A549 (cell line): Measurements from ENCODE around the gene ASXL3. TPM values are rescaled to one million over a fixed set of nuclear protein-coding genes. Genes with fewer than 3 reads are reported as not detected.
A peak's percentile ranks its signal among the peaks of the same experiment; 100 is the strongest.

Source experiments
- ATAC-seq, 2 experiments: fragments of 200-7000 bp in 1 of 2; fragments of >200 bp in 1 of 2; cut with Nextera tagmentation in 1 of 2; cut with Tn5 transposase in 1 of 2; 3 replicates each; pipeline versions ENCODE4 v1.8.0 to v1.9.1; 2018 to 2020; ENCODE audit warnings: mild to moderate bottlenecking in 1 of 2, moderate library complexity in 1 of 2
- CTCF ChIA-PET: fragments of 300-600 bp; sonication (Branson Sonifier 250); formaldehyde crosslinking; extraction: SDS; loops from one replicate; lab custom pipeline; 2021; ENCODE audit warnings: antibody characterized with exemption, inconsistent platforms; lab: Yijun Ruan, JAX
- POLR2A ChIA-PET: fragments of 350-600 bp; formaldehyde crosslinking; extraction: SDS; loops from one replicate; lab custom pipeline; 2021; ENCODE audit warnings: antibody characterized with exemption, inconsistent platforms; lab: Yijun Ruan, JAX
- DNase-seq, 2 experiments: peaks; one replicate each; pipeline versions ENCODE4 v3.0.0 to v3.0.0-alpha.2; 2011 to 2016; ENCODE audit warnings: low read depth in 1 of 2, low spot score in 1 of 2
- FAIRE-seq: peaks from 2 replicates; lab custom pipeline; 2011; peaks lifted over from hg19 to GRCh38; lab: Jason Lieb, UNC
- H3K27ac ChIP-seq, 2 experiments: fragments of >200 bp; sonication (Bioruptor Twin); formaldehyde crosslinking; 3 replicates each; pipeline ENCODE4 v1.5.1; 2016 to 2017
- H3K4me1 ChIP-seq: fragments of >200 bp; sonication (Bioruptor Twin); formaldehyde crosslinking; 3 replicates; pipeline ENCODE4 v1.6.1; 2016
- H3K4me2 ChIP-seq: fragments of >200 bp; sonication (Bioruptor Twin); formaldehyde crosslinking; 3 replicates; pipeline ENCODE4 v1.6.1; 2016
- H3K4me3 ChIP-seq: fragments of >200 bp; sonication (Bioruptor Twin); formaldehyde crosslinking; 3 replicates; pipeline ENCODE4 v1.5.1; 2016
- H3K9me3 ChIP-seq: fragments of >200 bp; sonication (Bioruptor Twin); formaldehyde crosslinking; 3 replicates; pipeline ENCODE4 v1.6.1; 2016
- BHLHE40 ChIP-seq: IDR thresholded peaks from 2 replicates; pipeline ENCODE4 v1.6.1; 2012; ENCODE audit warnings: low read depth, low read length, inconsistent platforms
- CBX8 ChIP-seq: fragments of 200-600 bp; sonication (generic); IDR thresholded peaks from 2 replicates; pipeline ENCODE4 v1.6.1; 2016
- CHD4 ChIP-seq: fragments of 200-600 bp; sonication (generic); IDR thresholded peaks from 2 replicates; pipeline ENCODE4 v1.6.1; 2016; ENCODE audit warnings: antibody characterized with exemption, mild to moderate bottlenecking, borderline replicate concordance
- EP300 ChIP-seq, 2 experiments: fragments of >200 bp; sonication (Bioruptor Twin); formaldehyde crosslinking; IDR thresholded peaks; 2 replicates in 1 of 2; 3 replicates in 1 of 2; pipeline ENCODE4 v1.6.1; 2016 to 2017
- ESRRA ChIP-seq: fragments of 150-350 bp; IDR thresholded peaks from 2 replicates; pipeline ENCODE4 v1.6.1; 2014; ENCODE audit warnings: mild to moderate bottlenecking, low read length, borderline replicate concordance
- FOSL2 ChIP-seq, 2 experiments: fragments of 450-650 bp in 1 of 2; fragments of >200 bp in 1 of 2; sonication (Bioruptor Twin) in 1 of 2; formaldehyde crosslinking; IDR thresholded peaks; 2 replicates each; pipeline versions ENCODE4 v1.5.0 to v1.6.1; 2016 to 2020; ENCODE audit warnings: mild to moderate bottlenecking in 1 of 2, moderate library complexity in 1 of 2
- FOXS1 ChIP-seq: fragments of 250-450 bp; sonication (Bioruptor Pico); IDR thresholded peaks from 2 replicates; pipeline ENCODE4 v1.5.0; 2020; ENCODE audit warnings: mild to moderate bottlenecking, moderate library complexity
- HDAC2 ChIP-seq: fragments of 200-600 bp; sonication (generic); IDR thresholded peaks from 2 replicates; pipeline ENCODE4 v1.6.1; 2016
- HES2 ChIP-seq: fragments of >200 bp; sonication (Bioruptor Twin); formaldehyde crosslinking; IDR thresholded peaks from 2 replicates; pipeline ENCODE4 v1.6.1; 2016
- HOXA7 ChIP-seq: fragments of 250-450 bp; sonication (Bioruptor Pico); IDR thresholded peaks from 2 replicates; pipeline ENCODE4 v1.5.0; 2020; ENCODE audit warnings: mild to moderate bottlenecking, moderate library complexity
- HOXB13 ChIP-seq: fragments of 250-450 bp; sonication (Bioruptor Pico); IDR thresholded peaks from 2 replicates; pipeline ENCODE4 v1.5.0; 2020; ENCODE audit warnings: low read depth, mild to moderate bottlenecking, moderate library complexity
- HOXB5 ChIP-seq: fragments of 250-450 bp; sonication (Bioruptor Pico); IDR thresholded peaks from 2 replicates; pipeline ENCODE4 v1.5.0; 2020; ENCODE audit warnings: mild to moderate bottlenecking, moderate library complexity
- JUN ChIP-seq, 2 experiments: fragments of >200 bp; sonication (Bioruptor Twin); formaldehyde crosslinking; IDR thresholded peaks; 2 replicates in 1 of 2; 3 replicates in 1 of 2; pipeline ENCODE4 v1.6.1; 2016 to 2017
- KDM1A ChIP-seq: fragments of 200-600 bp; sonication (generic); IDR thresholded peaks from 2 replicates; pipeline ENCODE4 v1.6.1; 2016; ENCODE audit warnings: low read depth, mild to moderate bottlenecking
- KDM5A ChIP-seq: fragments of 200-600 bp; sonication (generic); IDR thresholded peaks from 2 replicates; pipeline ENCODE4 v1.6.1; 2016; ENCODE audit warnings: antibody characterized with exemption, mild to moderate bottlenecking
- NFE2L2 ChIP-seq: fragments of 150-350 bp; conservative IDR thresholded peaks from 2 replicates; pipeline ENCODE4 v1.6.1; 2014; ENCODE audit warnings: low read length
- NPAS2 ChIP-seq: fragments of 250-450 bp; sonication (Bioruptor Pico); IDR thresholded peaks from 2 replicates; pipeline ENCODE4 v1.8.0; 2022; ENCODE audit warnings: mild to moderate bottlenecking, moderate library complexity, borderline replicate concordance
- NR3C1 ChIP-seq: fragments of >200 bp; sonication (Bioruptor Twin); formaldehyde crosslinking; IDR thresholded peaks from 3 replicates; pipeline ENCODE4 v1.6.1; 2017
- POLR2A ChIP-seq: IDR thresholded peaks from 2 replicates; pipeline ENCODE4 v1.6.1; 2012; ENCODE audit warnings: mild to moderate bottlenecking, low read length
- RAD21 ChIP-seq, 2 experiments: fragments of >200 bp in 1 of 2; sonication (Bioruptor Twin) in 1 of 2; formaldehyde crosslinking in 1 of 2; IDR thresholded peaks in 1 of 2; conservative IDR thresholded peaks in 1 of 2; 2 replicates in 1 of 2; 3 replicates in 1 of 2; pipeline ENCODE4 v1.6.1; 2012 to 2018; ENCODE audit warnings: inconsistent platforms in 1 of 2
- RARB ChIP-seq: fragments of 250-450 bp; sonication (Bioruptor Pico); IDR thresholded peaks from 2 replicates; pipeline ENCODE4 v1.8.0; 2021; ENCODE audit warnings: mild to moderate bottlenecking, moderate library complexity
- RCOR1 ChIP-seq: fragments of 150-350 bp; IDR thresholded peaks from 2 replicates; pipeline ENCODE4 v1.6.1; 2014; ENCODE audit warnings: antibody characterized with exemption, low read length, low read depth
- RNF2 ChIP-seq: fragments of 200-600 bp; sonication (generic); IDR thresholded peaks from 2 replicates; pipeline ENCODE4 v1.6.1; 2016; ENCODE audit warnings: low read depth, mild to moderate bottlenecking, antibody characterized with exemption, moderate library complexity, borderline replicate concordance
- ZC3H11A ChIP-seq: fragments of 450-650 bp; IDR thresholded peaks from 2 replicates; pipeline ENCODE4 v1.6.1; 2014; ENCODE audit warnings: antibody characterized with exemption, mild to moderate bottlenecking
- WGBS: methylation state at CpG from one replicate; pipeline ENCODE4 v1.1.6; 2017; ENCODE audit errors: missing lambda C conversion rate; 5-methylcytosine and 5-hydroxymethylcytosine counted together
- polyA plus RNA-seq, 4 experiments: library from polyadenylated mRNA; depleted of rRNA in 3 of 4; stranded (reverse); fragments of >200 nt; fragmentation: RNase III in 1 of 4; extraction: RNeasy Plus Mini Kit Qiagen cat#74134 plus additional on column Dnase treatment in 1 of 4; gene quantifications; 2 replicates in 3 of 4; 3 replicates in 1 of 4; pipeline ENCODE4 v1.2.3, GENCODE V29; 2011 to 2017

The ASXL3 gene
- polyA plus RNA-seq, 2 of the 4 experiments (the other 2 are of a cell fraction) = not detected

GRCh38 chr18:33556846-33557245 lies 21.2 kb upstream of the ASXL3 start:
- no peak for DNase-seq
- ChIA-PET CTCF (no interaction called here), POLR2A (no interaction called here)
- no peak overlapping the region for H3K27ac ChIP-seq
- no peaks in the 10 kb centered on the region for H3K4me1 ChIP-seq
- no peak for FAIRE-seq
- WGBS = 74% methylated on average over 2 of the region's 2 CpGs
- no peaks in the 10 kb centered on the region for H3K9me3 ChIP-seq
- H3K4me3 ChIP-seq = no peak overlapping the region
- ATAC-seq = no peak
- no peak overlapping the region for H3K4me2 ChIP-seq
- TF ChIP-seq JUN (IDR thresholded peaks at IDR 0.05) (no peak), EP300 (IDR thresholded peaks at IDR 0.05) (no peak), ESRRA (no peak), HES2 (no peak), HOXB5 (CRISPR knock-in tag) (no peak), NFE2L2 (no peak), ZC3H11A (no peak), HOXB13 (CRISPR knock-in tag) (no peak), HOXA7 (no peak)
- TF ChIP-seq, all 56 proteins: peak for 0

- TF ChIP-seq KDM1A (no peak), RCOR1 (no peak), FOSL2 (IDR thresholded peaks at IDR 0.05) (no peak), FOSL2 (CRISPR knock-in tag; IDR thresholded peaks at IDR 0.05) (no peak), FOXS1 (CRISPR knock-in tag) (no peak), NR3C1 (no peak), HDAC2 (no peak), CHD4 (no peak)
- TF ChIP-seq, all 56 proteins: peak for 0
- Histone ChIP-seq H3K4me2 (no peak overlapping the region), H3K9me3 (no peaks in the 10 kb centered on the region), H3K4me1 (no peaks in the 10 kb centered on the region), H3K4me3 (no peak overlapping the region), H3K27ac (no peak overlapping the region)
- FAIRE-seq (no peak), ATAC-seq (no peak), DNase-seq (no peak)
- ChIA-PET POLR2A (no interaction called here), CTCF (interaction anchor here (1.1 kb wide), 1 partner anchor 326 kb away, joined by 3 read pairs; no protein-coding TSS in a partner anchor)
- WGBS = 4% methylated on average over 3 of the region's 3 CpGs
Observed at GRCh38 chr18:33557706-33558105, 20.3 kb upstream of the ASXL3 start.

GRCh38 chr18:33558529-33558928 lies 19.5 kb upstream of the ASXL3 start:
- DNase-seq = no peak

GRCh38 chr18:33560686-33561370 lies 17.2 kb upstream of the ASXL3 start:
- no peak overlapping the region for H3K4me3 ChIP-seq
- no peak overlapping the region for H3K4me2 ChIP-seq
- peak in 1 of 2 experiments; percentile 33 for DNase-seq
- POLR2A ChIA-PET = no interaction called here
- TF ChIP-seq FOSL2 (IDR thresholded peaks at IDR 0.05) (no peak), FOSL2 (CRISPR knock-in tag; IDR thresholded peaks at IDR 0.05) (no peak), CBX8 (no peak), HOXA7 (no peak), NFE2L2 (no peak), POLR2A (no peak), RAD21 (conservative IDR thresholded peaks at IDR 0.05 in 1 of 2, IDR thresholded peaks at IDR 0.05 in 1 of 2) (no peak), NPAS2 (CRISPR knock-in tag) (no peak), HES2 (no peak), RNF2 (no peak)
- FAIRE-seq = no peak
- 15% methylated on average over 4 of the region's 4 CpGs for WGBS
- no peak for ATAC-seq
- H3K4me1 ChIP-seq = no peaks in the 10 kb centered on the region
- no peaks in the 10 kb centered on the region for H3K9me3 ChIP-seq
- no peak overlapping the region for H3K27ac ChIP-seq
- CTCF ChIA-PET = no interaction called here

More at GRCh38 chr18:33558529-33558928, 19.5 kb upstream of the ASXL3 start:
- Histone ChIP-seq H3K4me3 (no peak overlapping the region), H3K27ac (no peak overlapping the region), H3K4me2 (no peak overlapping the region), H3K9me3 (no peaks in the 10 kb centered on the region), H3K4me1 (no peaks in the 10 kb centered on the region)
- ATAC-seq (no peak), FAIRE-seq (no peak)
- CTCF ChIA-PET = interaction anchor here (1.1 kb wide), 1 partner anchor 327 kb away, joined by 3 read pairs; no protein-coding TSS in a partner anchor
- POLR2A ChIA-PET = no interaction called here
- TF ChIP-seq ESRRA = no peak
- TF ChIP-seq KDM5A = no peak
- no peak for TF ChIP-seq RARB (CRISPR knock-in tag)
- TF ChIP-seq BHLHE40 = no peak
- TF ChIP-seq, all 56 proteins: peak for 0
- WGBS = 0% methylated on average over 1 of the region's 1 CpG
